Uterus (tissue), 2 donors: ENCODE data around the gene RGS1.

Experiments
- POLR2A ChIP-seq, 2 donors: fragments of 450-650 bp; IDR thresholded peaks; one replicate each; pipeline ENCODE4 v1.6.1; 2016; ENCODE audit warnings: antibody characterized with exemption in 2 of 2, mild to moderate bottlenecking in 1 of 2, moderate library complexity in 1 of 2
- TF ChIP-seq, protein P1 (sequence below), 4 experiments: fragments of 200-600 bp in 2 of 4; fragments of 450-650 bp in 2 of 4; sonication (generic) in 2 of 4; IDR thresholded peaks; one replicate each; pipeline ENCODE4 v1.5.1; 2016 to 2019; ENCODE audit warnings: antibody characterized with exemption in 4 of 4, mild to moderate bottlenecking in 2 of 4, moderate library complexity in 1 of 4

DNA sequence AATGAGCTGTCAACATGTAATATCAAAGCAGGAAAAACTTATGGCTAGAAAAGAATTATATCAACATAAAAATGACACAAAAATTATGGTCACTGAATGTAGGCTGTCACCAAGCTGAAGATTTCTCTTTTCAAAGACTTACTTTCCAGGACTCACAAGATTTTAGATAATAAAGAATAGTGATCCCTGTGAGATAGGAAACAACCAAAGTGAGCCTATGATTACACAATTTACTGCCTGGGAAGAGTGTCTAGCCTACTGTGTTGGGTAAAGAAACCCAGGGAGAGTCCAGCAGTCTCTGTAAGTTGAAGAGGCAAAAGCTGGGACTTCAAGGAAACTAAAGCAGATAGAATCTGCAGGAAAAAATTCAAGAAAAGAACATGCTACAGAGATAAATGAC, 20.2 kb upstream of the RGS1 start:
- TF ChIP-seq, protein P1, sequence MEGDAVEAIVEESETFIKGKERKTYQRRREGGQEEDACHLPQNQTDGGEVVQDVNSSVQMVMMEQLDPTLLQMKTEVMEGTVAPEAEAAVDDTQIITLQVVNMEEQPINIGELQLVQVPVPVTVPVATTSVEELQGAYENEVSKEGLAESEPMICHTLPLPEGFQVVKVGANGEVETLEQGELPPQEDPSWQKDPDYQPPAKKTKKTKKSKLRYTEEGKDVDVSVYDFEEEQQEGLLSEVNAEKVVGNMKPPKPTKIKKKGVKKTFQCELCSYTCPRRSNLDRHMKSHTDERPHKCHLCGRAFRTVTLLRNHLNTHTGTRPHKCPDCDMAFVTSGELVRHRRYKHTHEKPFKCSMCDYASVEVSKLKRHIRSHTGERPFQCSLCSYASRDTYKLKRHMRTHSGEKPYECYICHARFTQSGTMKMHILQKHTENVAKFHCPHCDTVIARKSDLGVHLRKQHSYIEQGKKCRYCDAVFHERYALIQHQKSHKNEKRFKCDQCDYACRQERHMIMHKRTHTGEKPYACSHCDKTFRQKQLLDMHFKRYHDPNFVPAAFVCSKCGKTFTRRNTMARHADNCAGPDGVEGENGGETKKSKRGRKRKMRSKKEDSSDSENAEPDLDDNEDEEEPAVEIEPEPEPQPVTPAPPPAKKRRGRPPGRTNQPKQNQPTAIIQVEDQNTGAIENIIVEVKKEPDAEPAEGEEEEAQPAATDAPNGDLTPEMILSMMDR (IDR thresholded peaks at IDR 0.05): no peak
- TF ChIP-seq POLR2A (IDR thresholded peaks at IDR 0.05): no peak
